Endothelial cell of umbilical vein (primary cell): ENCODE data around the gene LSM6. TPM values are rescaled to one million over a fixed set of nuclear protein-coding genes. Genes with fewer than 3 reads are reported as not detected.

Source experiments
- BruUV-seq: library from RNA; stranded (reverse); fragments of 400-500 nt; replicated peaks from 2 replicates; lab custom pipeline; 2021; lab: Mats Ljungman, UMichigan
- CTCF ChIA-PET: fragments of 300-600, 350-600 bp; sonication (Branson Sonifier 250); formaldehyde crosslinking; loops from one replicate; lab custom pipeline; 2021; ENCODE audit warnings: antibody characterized with exemption, inconsistent platforms; lab: Charles Lee
- POLR2A ChIA-PET: fragments of 300-600, 350-600 bp; sonication (Branson Sonifier 250); formaldehyde crosslinking; loops from one replicate; lab custom pipeline; 2021; ENCODE audit warnings: antibody characterized with exemption, inconsistent platforms; lab: Charles Lee
- DNase-seq: peaks from one replicate; pipeline ENCODE4 v3.0.0-alpha.2; 2011; ENCODE audit warnings: low read depth, low spot score
- FAIRE-seq: peaks from 2 replicates; lab custom pipeline; 2011; peaks lifted over from hg19 to GRCh38; lab: Jason Lieb, UNC
- H2AFZ ChIP-seq: 2 replicates; pipeline ENCODE4 v1.6.0; 2012; ENCODE audit warnings: low read depth, low read length, control low read depth, inconsistent platforms
- H3K27ac ChIP-seq: 2 replicates; pipeline ENCODE4 v1.5.1; 2011; ENCODE audit warnings: low read depth, mild to moderate bottlenecking, control low read depth, low read length, moderate library complexity; ENCODE audit not compliant: insufficient read depth
- H3K27me3 ChIP-seq, 2 experiments: 2 replicates each; pipeline versions ENCODE4 v1.6.0 to v1.6.1; 2011; ENCODE audit warnings: low read length in 2 of 2, mixed read lengths in 1 of 2; ENCODE audit not compliant: control insufficient read depth in 2 of 2, insufficient read depth in 2 of 2
- H3K36me3 ChIP-seq, 2 experiments: 2 replicates in 1 of 2; 3 replicates in 1 of 2; pipeline ENCODE4 v1.5.1; 2011; ENCODE audit warnings: low read length in 2 of 2, mild to moderate bottlenecking in 1 of 2, moderate library complexity in 1 of 2; ENCODE audit not compliant: control insufficient read depth in 2 of 2, insufficient read depth in 2 of 2; ENCODE audit errors: extremely low read depth in 1 of 2
- H3K4me1 ChIP-seq: 3 replicates; pipeline ENCODE4 v1.5.1; 2011; ENCODE audit warnings: mild to moderate bottlenecking, low read length; ENCODE audit not compliant: control insufficient read depth, insufficient read depth; ENCODE audit errors: extremely low read depth
- H3K4me2 ChIP-seq: 2 replicates; pipeline ENCODE4 v1.6.1; 2011; ENCODE audit warnings: low read length, control low read depth, mixed read lengths; ENCODE audit not compliant: insufficient read depth
- H3K4me3 ChIP-seq, 3 experiments: fragments of 200-600 bp in 1 of 3; sonication (generic), shearing (Covaris generic) in 1 of 3; replicated peaks in 1 of 3; 2 replicates each; pipeline ENCODE4 v1.5.1; 2011 to 2016; ENCODE audit warnings: control low read depth in 3 of 3, low read length in 3 of 3, mild to moderate bottlenecking in 2 of 3, inconsistent platforms in 1 of 3, low read depth in 1 of 3, moderate library complexity in 1 of 3; ENCODE audit not compliant: insufficient read depth in 1 of 3
- H3K79me2 ChIP-seq: 2 replicates; pipeline ENCODE4 v1.6.0; 2012; ENCODE audit warnings: low read length, inconsistent platforms; ENCODE audit not compliant: control insufficient read depth, insufficient read depth
- H3K9ac ChIP-seq: replicated peaks from 2 replicates; pipeline ENCODE3; 2011; ENCODE audit warnings: low read length, control low read depth; ENCODE audit not compliant: insufficient read depth; ENCODE audit errors: extremely low read depth
- H3K9me1 ChIP-seq: replicated peaks from 3 replicates; pipeline ENCODE4 v1.6.0; 2011; ENCODE audit warnings: mild to moderate bottlenecking, low read length; ENCODE audit not compliant: control insufficient read depth, insufficient read depth; ENCODE audit errors: extremely low read depth
- H3K9me3 ChIP-seq: replicated peaks from 2 replicates; pipeline ENCODE4 v1.5.1; 2012; ENCODE audit warnings: low read length, inconsistent platforms; ENCODE audit not compliant: control insufficient read depth, insufficient read depth
- H4K20me1 ChIP-seq: replicated peaks from 2 replicates; pipeline ENCODE3; 2011; ENCODE audit warnings: mild to moderate bottlenecking, low read length; ENCODE audit not compliant: control insufficient read depth, insufficient read depth; ENCODE audit errors: extremely low read depth
- CTCF ChIP-seq, 2 donors: IDR thresholded peaks; 1 replicate in 1 of 2; 2 replicates in 1 of 2; pipeline ENCODE4 v1.5.1; 2011; ENCODE audit warnings: low read length in 2 of 2, mild to moderate bottlenecking in 2 of 2, moderate library complexity in 2 of 2, control low read depth in 1 of 2, inconsistent platforms in 1 of 2, low read depth in 1 of 2; ENCODE audit not compliant: insufficient read depth in 1 of 2; ENCODE audit errors: extremely low read depth in 1 of 2
- EZH2 ChIP-seq: IDR thresholded peaks from 2 replicates; pipeline ENCODE4 v1.6.1; 2012; ENCODE audit warnings: borderline replicate concordance, low read depth, mild to moderate bottlenecking, moderate library complexity, low read length, inconsistent platforms; ENCODE audit not compliant: severe bottlenecking
- FOS ChIP-seq: IDR thresholded peaks from 2 replicates; pipeline ENCODE4 v1.6.1; 2011; ENCODE audit warnings: mild to moderate bottlenecking, low read length, moderate library complexity, borderline replicate concordance; ENCODE audit not compliant: insufficient read depth
- GATA2 ChIP-seq: IDR thresholded peaks from 2 replicates; pipeline ENCODE4 v1.7.0; 2011; ENCODE audit warnings: low read depth, mild to moderate bottlenecking, moderate library complexity, mixed read lengths, low read length; ENCODE audit not compliant: insufficient read length, insufficient read depth
- JUN ChIP-seq: IDR thresholded peaks from 2 replicates; pipeline ENCODE4 v1.6.1; 2011; ENCODE audit warnings: borderline replicate concordance, low read depth; ENCODE audit not compliant: insufficient read length, insufficient read depth
- MAX ChIP-seq: IDR thresholded peaks from 2 replicates; pipeline ENCODE4 v1.6.1; 2011; ENCODE audit not compliant: insufficient read depth, insufficient read length
- MYC ChIP-seq: IDR thresholded peaks from one replicate; pipeline ENCODE4 v1.6.1; 2011; ENCODE audit warnings: mild to moderate bottlenecking, low read depth, low read length
- POLR2A ChIP-seq: IDR thresholded peaks from 2 replicates; pipeline ENCODE4 v1.6.1; 2012; ENCODE audit warnings: low read depth, mild to moderate bottlenecking, control low read depth, low read length
- POLR2AphosphoS5 ChIP-seq: IDR thresholded peaks from 2 replicates; pipeline ENCODE4 v1.6.1; 2012; ENCODE audit warnings: low read depth, mild to moderate bottlenecking, control low read depth, low read length, moderate library complexity; ENCODE audit not compliant: insufficient read depth
- dilution Hi-C: fragments of 300-500 bp; cut with MboI; formaldehyde crosslinking; loops from one replicate; pipeline ENCODE4 v1.15.0; 2019; ENCODE audit warnings: low sequenced_read_pairs; ENCODE audit not compliant: extremely low pct_ligation_motif_present
- intact Hi-C: fragments of 100-400 bp; cut with micrococcal nuclease; formaldehyde crosslinking; loops from one replicate; pipeline ENCODE4 v1.10.0; 2022
- polyA plus RNA-seq, 4 experiments: library from polyadenylated mRNA; depleted of rRNA in 3 of 4; stranded (reverse) in 3 of 4; unstranded in 1 of 4; fragments of >200 nt; gene quantifications; 2 replicates each; pipeline versions ENCODE4 v1.2.1 to v1.2.3, GENCODE V29; 2011 to 2012; ENCODE audit warnings: missing spikeins in 1 of 4
- total RNA-seq: library from RNA; stranded (reverse); gene quantifications from 2 replicates; pipeline ENCODE4 v1.2.3, GENCODE V29; 2021

LSM6 gene
- total and polyA plus RNA-seq, 2 donors (not counting 3 experiments of a cell fraction or from before 2014, with no cell fraction given) = 20.3 to 43.1 TPM

- Histone ChIP-seq H3K4me1 (no peaks in the 10 kb centered on the region), H4K20me1 (no peaks in the 10 kb centered on the region), H3K27me3 (peaks cover 2 to 16% of the 10 kb centered on the region in 2 experiments), H3K27ac (no peak overlapping the region), H3K9ac (no peak overlapping the region), H3K4me3 (no peak overlapping the region), H3K79me2 (no peaks in the 10 kb centered on the region), H3K9me1 (no peaks in the 10 kb centered on the region), H3K36me3 (no peaks in the 10 kb centered on the region), H3K9me3 (no peaks in the 10 kb centered on the region), H2AFZ (no peak overlapping the region), H3K4me2 (no peak overlapping the region)
- TF ChIP-seq FOS = no peak
- TF ChIP-seq POLR2A = no peak
- TF ChIP-seq MYC = no peak
- no peak for TF ChIP-seq GATA2
- no peak for TF ChIP-seq CTCF (IDR thresholded peaks at IDR 0.05; ENCODE audit: extremely low read depth in 1 of 2, insufficient read depth in 1 of 2, low read depth in 1 of 2, low read length in 2 of 2)
- no peak for TF ChIP-seq MAX
- no peak for TF ChIP-seq EZH2
- TF ChIP-seq POLR2AphosphoS5 = no peak
- TF ChIP-seq JUN = no peak
- ChIA-PET CTCF (interaction anchor here (1.4 kb wide), 1 partner anchor 12 kb away, joined by 3 read pairs; no protein-coding TSS in a partner anchor), POLR2A (no interaction called here)
- no peak for FAIRE-seq
- intact Hi-C loops = no loop called here
- DNase-seq = no peak
- dilution Hi-C loops = no loop called here
- BruUV-seq = no TSS peak
Observed at GRCh38 chr4:146210890-146211289, 35.4 kb downstream of the LSM6 start.
